ENCODE measurements around the gene NCEH1.

DNA sequence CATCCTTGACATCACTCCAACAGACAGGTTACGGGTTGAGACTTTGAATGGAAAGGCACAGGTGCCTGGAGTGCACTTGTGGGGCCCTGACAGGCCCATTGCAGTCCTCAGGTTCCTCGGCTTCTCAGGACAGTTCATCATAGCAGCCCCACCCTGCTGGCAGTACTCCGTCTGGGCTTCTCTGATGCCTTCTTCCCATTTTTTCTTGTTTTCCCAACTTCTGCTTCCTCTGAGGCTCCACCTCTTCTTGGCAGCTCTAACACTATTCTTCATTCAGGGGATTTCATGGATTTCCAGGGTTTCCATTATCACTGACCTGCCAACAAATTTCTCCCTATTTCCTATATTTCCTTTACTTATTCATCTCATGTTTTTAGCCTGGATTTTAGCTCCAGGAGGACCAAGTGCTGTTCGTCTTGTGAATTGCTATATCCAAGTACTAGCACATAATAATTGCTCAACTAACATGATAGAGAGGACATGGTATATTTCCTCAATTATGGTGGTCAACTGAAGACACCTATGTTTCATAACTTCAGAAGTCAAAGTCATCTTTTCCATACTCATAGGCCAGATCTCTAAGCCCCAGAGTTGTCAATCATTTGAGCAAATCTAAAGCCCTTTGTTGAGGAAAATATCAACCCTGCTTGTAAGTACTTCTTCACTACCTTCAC lies 16.2 kb downstream of the NCEH1 start:
- TF ChIP-seq, protein P1, sequence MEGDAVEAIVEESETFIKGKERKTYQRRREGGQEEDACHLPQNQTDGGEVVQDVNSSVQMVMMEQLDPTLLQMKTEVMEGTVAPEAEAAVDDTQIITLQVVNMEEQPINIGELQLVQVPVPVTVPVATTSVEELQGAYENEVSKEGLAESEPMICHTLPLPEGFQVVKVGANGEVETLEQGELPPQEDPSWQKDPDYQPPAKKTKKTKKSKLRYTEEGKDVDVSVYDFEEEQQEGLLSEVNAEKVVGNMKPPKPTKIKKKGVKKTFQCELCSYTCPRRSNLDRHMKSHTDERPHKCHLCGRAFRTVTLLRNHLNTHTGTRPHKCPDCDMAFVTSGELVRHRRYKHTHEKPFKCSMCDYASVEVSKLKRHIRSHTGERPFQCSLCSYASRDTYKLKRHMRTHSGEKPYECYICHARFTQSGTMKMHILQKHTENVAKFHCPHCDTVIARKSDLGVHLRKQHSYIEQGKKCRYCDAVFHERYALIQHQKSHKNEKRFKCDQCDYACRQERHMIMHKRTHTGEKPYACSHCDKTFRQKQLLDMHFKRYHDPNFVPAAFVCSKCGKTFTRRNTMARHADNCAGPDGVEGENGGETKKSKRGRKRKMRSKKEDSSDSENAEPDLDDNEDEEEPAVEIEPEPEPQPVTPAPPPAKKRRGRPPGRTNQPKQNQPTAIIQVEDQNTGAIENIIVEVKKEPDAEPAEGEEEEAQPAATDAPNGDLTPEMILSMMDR (IDR thresholded peaks at IDR 0.05): no peak
- TF ChIP-seq POLR2A (IDR thresholded peaks at IDR 0.05): no peak

Measured in prostate gland (tissue), 2 donors.